HG03025 (cell line): Measurements from ENCODE around the gene ANKRD10.

ENCODE experiments used
- ATAC-seq: cut with Tn5 transposase; IDR thresholded peaks from one replicate; pipeline ENCODE4 v1.9.1; 2021; ENCODE audit warnings: mild to moderate bottlenecking, moderate library complexity; ENCODE audit not compliant: unreplicated experiment, low FRiP score

Gene ANKRD10

GRCh38 chr13:110945928-110946570 lies 31.2 kb upstream of the ANKRD10 start:
- ATAC-seq = no peak

GRCh38 chr13:110944968-110945927 lies 30.4 kb upstream of the ANKRD10 start:
- no peak for ATAC-seq

DNA sequence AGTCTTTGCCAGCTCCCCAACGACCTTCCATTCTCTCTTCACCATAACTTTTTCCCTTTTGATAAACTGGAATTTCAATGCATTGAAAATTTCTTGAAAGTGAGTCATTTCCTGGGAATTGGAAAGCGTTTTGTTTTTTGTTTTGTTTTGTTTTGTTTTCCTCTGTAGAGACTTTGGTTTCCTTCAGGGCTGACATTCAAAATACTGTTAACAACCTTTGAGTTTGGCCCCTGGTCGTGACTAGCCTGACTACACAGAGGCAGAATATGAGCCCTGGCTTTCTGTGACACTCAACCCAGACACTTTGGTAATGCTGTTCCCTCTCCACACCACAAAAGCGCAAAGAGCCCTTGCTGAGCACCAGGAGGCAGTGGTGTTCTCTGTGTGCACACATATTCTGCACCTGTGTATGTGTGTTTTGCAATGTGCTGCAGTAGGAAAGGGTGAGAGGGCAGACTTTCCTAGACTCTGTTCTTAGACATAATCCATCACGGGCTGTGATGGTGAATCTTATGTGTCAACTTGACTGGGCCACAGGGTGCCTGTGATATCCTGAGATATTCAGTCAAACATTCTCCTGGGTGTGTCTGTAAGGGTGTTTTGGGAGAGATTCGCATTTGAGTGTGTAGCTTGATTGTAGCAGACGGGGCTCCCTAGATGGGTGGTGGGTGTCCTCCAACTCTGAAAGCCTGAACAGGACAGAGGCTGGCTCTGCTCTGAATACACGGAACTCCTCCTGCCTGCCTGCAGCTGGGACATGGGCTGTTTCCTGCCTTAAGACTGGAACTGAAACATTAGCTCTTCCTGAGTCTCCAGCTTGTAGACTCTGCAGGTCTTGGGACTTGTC lies 29.5 kb upstream of the ANKRD10 start:
- ATAC-seq = peak; percentile 51

DNA sequence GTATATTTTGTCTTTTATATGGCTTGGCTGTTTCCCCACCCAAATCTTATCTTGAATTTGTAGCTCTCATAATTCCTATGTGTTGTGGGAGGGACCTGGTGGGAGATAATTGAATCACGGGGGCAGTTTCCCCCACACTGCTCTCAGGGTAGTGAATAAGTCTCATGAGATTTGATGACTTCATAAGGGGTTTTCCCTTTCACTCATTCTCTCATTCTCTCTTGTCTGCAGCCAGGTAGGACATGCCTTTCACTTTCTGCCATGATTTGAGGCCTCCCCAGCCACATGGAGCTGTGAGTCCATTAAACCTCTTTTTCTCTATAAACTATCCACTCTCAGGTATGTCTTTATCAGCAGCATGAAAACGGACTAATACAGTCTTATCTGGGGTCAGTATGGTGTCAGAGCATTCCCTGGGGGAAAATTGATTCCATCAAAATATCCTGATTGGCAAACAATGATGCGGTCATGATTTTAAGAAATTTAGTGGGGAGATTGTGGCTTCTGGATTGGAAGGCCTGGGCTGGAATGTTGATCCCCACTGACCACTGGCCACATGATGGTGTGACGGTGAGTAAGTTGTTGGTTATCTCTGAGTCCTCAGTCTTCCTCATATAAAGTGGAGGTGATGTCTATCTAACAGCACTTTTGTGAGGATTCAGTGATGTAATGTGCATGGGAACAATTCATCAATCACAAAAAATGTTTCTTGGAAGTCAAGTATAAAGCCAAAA lies 27.5 kb upstream of the ANKRD10 start:
- ATAC-seq = no peak

GRCh38 chr13:110938662-110939421 lies 24.0 kb upstream of the ANKRD10 start:
- no peak for ATAC-seq

DNA sequence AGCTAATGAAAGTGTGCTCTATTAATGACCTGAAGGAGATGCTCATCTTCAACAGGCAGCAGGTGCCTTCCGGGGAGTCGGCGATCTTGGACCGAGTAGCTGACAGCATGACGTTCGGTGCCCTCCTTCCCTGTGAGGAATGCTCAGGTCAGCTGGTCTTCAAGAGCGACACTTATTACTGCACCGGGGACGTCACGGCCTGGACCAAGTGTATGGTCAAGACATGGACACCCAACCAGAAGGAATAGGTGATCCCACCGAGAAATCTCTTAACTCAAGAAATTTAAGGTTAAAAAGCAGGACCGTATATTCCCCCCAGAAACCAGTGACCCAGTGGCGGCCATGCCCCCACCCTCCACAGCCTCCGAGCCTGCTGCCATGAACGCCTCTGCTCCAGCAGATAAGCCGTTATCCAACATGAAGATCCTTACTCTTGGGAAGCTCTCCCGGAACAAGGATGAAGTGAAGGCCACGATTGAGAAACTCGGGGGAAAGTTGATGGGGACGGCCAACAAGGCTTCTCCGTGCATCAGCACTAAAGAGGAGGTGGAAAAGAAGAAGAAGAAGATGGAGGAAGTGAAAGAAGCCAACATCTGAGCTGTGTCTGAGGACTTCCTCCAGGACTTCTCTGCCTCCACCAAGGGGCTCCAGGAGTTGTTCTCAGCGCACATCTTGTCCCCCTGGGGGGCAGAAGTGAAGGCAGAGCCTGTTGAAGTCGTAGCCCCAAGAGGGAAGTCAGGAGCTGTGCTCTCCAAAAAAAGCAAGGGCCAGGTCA lies 22.8 kb upstream of the ANKRD10 start:
- ATAC-seq = no peak

DNA sequence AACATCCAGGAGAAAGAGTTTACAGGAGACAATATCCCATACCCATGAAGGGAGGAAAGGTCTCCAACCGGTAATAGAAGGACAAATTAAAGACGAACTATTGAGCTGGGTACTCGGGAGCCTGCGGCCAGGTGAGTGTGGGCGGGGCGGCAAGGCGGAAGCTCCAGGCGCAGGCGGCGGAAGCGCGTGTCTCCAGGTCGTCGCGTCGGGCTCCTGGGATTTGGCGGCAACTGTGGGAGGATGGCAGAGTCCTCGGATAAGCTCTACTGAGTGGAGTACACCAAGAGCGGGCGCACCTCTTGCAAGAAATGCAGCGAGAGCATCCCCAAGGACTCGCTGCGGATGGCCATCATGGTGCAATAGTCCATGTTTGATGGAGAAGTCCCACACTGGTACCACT lies 21.6 kb upstream of the ANKRD10 start:
- ATAC-seq = no peak

DNA sequence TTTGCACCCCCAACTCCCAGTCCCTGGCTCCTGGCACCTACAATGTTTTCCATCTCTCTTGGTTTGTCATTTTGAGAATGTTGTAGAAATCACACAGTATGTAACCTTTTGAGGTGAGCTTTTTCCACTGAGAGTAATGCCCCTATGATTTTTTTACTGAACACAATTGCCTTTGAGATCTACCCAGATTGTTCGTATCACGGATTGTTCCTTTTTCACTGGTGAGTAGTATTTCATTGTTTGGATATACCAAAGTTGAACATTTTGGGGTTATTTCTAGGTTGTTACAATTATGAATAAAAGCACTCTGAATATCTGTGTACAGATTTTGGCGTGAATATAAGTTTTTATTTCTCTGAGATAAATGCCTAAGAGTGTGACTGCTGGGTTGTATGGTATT lies 17.7 kb upstream of the ANKRD10 start:
- no peak for ATAC-seq

- no peak for ATAC-seq
Measured at GRCh38 chr13:110929104-110929777, 14.4 kb upstream of the ANKRD10 start.

GRCh38 chr13:110925023-110925612 lies 10.2 kb upstream of the ANKRD10 start:
- ATAC-seq = no peak

DNA sequence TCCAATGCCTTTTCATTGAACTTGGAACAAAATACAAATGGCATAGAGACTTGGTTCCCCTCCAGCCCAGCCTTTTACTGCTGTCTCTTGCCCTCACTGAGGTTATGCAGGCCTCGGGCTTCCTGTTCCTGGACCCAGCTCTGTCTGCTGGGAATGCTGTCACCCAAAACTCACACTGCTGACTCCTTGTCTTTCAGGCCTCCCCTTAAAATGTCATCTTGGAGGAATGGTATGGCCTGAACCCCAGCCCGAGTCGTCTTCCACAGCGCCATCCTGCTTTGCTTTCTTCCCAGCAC lies 9.7 kb upstream of the ANKRD10 start:
- no peak for ATAC-seq

GRCh38 chr13:110923777-110924638 lies 9.1 kb upstream of the ANKRD10 start:
- no peak for ATAC-seq

DNA sequence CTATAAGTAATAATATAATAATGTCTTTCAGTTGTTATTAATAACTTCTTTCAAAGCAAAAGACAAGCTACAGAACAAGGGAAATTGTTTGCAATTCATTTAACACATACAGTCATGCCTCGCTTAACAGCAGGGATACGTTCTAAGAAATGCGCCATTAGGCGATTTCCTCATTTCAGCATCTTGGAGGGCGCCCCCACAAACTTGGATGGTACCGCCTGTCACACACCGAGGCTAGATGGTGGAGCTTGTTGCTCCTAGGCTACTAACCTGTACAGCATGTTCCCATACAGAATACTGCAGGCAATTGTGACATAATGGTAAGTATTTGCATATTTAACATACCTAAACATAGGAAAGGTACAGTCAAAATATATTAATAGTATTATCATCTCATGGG lies 8.2 kb upstream of the ANKRD10 start:
- ATAC-seq = no peak

GRCh38 chr13:110922506-110922905 lies 7.6 kb upstream of the ANKRD10 start:
- no peak for ATAC-seq

- no peak for ATAC-seq
Measured at GRCh38 chr13:110921695-110922094, 6.8 kb upstream of the ANKRD10 start.

GRCh38 chr13:110921209-110921608 lies 6.3 kb upstream of the ANKRD10 start:
- ATAC-seq = no peak

- no peak for ATAC-seq
Measured at GRCh38 chr13:110920038-110920437, 5.2 kb upstream of the ANKRD10 start.
